ENCODE data around the gene CLEC1A. TPM values are rescaled to one million over a fixed set of nuclear protein-coding genes. Genes with fewer than 3 reads are reported as not detected.

Gene CLEC1A
- total RNA-seq, 1 donor from 2014 or later = 13.7 TPM

Other genes with a start within 250 kb of the CLEC1A start
- 32.6 TPM for gene CLEC2B, start 229.6 kb downstream of the CLEC1A start, total RNA-seq
- gene KLRF2, start 217.5 kb downstream of the CLEC1A start, total RNA-seq = not detected
- not detected for gene CLEC2A, start 166.6 kb downstream of the CLEC1A start, total RNA-seq
- 2.0 TPM for gene CLEC12A, start 127.6 kb downstream of the CLEC1A start, total RNA-seq
- not detected for gene CLEC1B, start 99.9 kb downstream of the CLEC1A start, total RNA-seq
- gene CLEC12B, start 88.4 kb downstream of the CLEC1A start, total RNA-seq = not detected
- gene CLEC9A, start 68.3 kb downstream of the CLEC1A start, total RNA-seq = 2.3 TPM
- 32.4 TPM for gene CLEC7A, start 31.2 kb upstream of the CLEC1A start, total RNA-seq
- 33.1 TPM for gene OLR1, start 73.1 kb upstream of the CLEC1A start, total RNA-seq
- 0.45 TPM for gene TMEM52B, start 80.0 kb upstream of the CLEC1A start, total RNA-seq
- 167 TPM for gene GABARAPL1, start 113.9 kb upstream of the CLEC1A start, total RNA-seq
- 4.8 TPM for gene KLRD1, start 208.9 kb upstream of the CLEC1A start, total RNA-seq